Stimulated activated CD4-positive, alpha-beta T cell treated with anti-CD3 and anti-CD28 coated beads, Interleukin-1b, Interleukin-23, amount 100 ng/mL, for 1 hour (primary cell): Measurements from ENCODE around the gene FAM3C.

Experiments used
- DNase-seq, 2 donors: peaks; one replicate each; pipeline ENCODE4 v3.0.0-alpha.2; 2020; ENCODE audit warnings: low read depth in 2 of 2

The FAM3C gene

GRCh38 chr7:121300685-121301420, 95.3 kb downstream of the FAM3C start:
- no peak for DNase-seq
